GM19455 (cell line): Measurements from ENCODE around the gene RFX2.

Experiments used
- ATAC-seq: cut with Tn5 transposase; IDR thresholded peaks from one replicate; pipeline ENCODE4 v1.9.1; 2021; ENCODE audit not compliant: unreplicated experiment

Gene RFX2

DNA sequence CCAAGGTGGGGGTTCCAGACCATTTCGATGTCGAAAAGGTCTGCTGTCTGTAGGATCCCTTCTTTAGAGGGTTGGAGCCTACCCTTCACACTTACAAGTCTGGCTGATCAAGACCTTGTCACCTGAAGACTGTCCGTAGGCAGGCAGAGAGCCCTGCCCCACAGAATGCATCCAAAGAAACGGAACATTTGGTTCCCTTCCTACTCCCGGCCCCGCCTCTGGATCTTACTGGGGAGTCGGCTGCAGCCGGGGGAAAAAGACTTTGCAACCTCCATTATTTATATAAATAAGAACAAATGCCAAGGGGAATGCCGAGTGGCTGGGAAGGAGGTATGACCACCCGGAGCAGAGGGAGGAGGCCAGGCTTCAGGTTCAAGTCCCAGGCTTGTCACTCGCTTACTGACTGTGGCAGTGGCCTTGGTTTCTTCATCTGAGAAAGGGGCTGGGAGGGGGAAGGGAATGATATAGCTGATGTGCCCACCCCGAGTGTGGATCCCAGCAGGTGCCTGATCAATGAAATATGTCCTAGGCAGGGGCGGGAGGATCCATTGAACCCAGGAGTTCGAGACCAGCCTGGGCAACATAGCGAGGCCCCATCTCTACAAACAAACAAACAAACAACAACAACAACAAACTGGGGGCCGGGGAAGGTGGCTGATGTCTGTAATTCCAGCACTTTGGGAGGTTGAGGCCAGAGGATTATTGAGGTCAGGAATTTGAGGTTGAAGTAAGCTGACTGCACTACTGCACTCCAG is 48.7 kb downstream of the RFX2 start:
- no peak for ATAC-seq

DNA sequence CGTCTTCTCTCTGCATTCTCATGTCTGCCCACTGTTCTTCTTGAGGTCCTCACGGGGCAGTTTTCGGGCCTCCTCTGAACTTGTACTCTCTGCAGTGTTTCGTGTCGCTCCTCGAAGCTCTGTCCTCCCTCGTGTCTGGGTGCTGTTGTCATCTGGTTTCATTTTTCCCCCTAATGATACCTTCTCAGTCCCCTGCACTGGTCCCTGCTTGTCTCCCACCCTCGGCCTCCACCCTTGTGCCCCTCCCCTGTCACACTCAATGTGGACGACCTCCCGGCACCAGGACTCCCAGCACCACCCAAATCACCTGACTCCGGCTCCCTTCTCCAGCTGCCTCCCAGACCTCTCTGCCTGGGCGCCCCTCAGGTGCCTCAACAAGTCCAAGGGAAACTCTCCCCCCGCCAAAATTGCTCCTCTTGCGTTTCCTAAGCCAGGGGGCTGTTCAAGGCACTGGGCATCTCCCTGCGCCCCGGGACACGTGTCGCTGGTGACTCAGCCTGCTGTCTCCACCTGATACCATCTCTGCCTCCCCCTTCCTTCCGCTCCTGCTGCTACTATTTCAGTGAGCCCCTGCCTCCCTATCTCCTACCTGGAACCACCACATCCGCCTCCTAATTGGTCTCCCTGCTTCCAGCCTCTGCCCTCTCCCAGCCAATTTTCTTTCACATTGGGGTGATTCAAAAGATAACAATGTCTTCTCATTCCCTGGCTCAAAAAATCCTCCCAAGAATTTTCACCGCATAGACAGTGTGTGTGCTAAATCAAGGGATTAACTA is 49.5 kb downstream of the RFX2 start:
- no peak for ATAC-seq

DNA sequence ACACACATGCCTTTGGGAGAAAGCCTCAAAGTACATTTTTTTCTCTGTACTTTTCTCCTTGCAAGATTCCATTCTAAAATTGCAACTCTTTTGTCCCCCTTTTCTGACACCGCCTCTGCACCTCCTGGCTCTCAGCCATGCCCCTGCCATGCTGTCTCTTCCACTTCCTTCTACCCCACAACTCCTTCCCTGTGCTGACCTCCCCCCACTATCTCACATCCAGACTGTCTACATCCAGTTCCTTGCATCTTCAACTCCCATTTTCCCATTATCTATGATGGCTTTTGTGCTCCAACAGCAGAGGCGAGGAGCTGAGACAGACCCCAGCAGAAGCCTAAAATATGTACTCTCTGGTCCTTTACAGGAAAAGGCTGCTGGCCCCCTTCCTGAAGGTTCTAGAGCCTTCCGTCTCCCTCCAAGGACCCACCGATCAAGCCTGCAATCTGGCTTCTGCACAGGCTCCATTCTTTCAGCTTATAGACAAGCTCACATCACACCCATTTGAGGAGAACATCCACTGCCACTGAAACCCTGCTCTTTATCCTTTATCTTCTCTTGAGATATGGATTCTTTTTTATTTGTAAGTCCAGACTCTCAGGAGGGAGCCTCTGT is 50.2 kb downstream of the RFX2 start:
- ATAC-seq = no peak

DNA sequence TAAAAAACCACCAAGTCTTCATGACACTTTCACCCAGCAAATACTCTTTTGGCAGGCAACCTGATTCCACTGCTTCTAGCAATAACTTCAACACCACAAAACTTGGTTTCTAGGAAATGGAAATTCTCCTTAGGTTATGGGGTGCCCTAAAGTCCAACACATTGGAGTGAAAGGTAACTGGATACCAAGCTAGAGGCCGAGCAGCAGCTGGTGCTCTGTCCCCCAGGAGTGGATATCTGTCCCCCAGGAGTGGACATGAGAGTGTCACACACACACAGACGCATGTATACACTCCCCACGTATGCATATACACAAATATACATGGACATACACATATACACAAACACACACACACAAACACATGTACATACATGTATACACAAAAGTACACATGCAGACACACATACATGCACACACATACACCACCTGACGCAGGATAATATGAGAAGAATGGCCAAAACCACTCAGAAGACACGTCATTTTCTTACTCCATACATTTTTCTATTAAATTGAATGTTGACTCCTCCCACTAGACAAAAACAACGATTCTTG is 50.8 kb downstream of the RFX2 start:
- ATAC-seq = no peak

DNA sequence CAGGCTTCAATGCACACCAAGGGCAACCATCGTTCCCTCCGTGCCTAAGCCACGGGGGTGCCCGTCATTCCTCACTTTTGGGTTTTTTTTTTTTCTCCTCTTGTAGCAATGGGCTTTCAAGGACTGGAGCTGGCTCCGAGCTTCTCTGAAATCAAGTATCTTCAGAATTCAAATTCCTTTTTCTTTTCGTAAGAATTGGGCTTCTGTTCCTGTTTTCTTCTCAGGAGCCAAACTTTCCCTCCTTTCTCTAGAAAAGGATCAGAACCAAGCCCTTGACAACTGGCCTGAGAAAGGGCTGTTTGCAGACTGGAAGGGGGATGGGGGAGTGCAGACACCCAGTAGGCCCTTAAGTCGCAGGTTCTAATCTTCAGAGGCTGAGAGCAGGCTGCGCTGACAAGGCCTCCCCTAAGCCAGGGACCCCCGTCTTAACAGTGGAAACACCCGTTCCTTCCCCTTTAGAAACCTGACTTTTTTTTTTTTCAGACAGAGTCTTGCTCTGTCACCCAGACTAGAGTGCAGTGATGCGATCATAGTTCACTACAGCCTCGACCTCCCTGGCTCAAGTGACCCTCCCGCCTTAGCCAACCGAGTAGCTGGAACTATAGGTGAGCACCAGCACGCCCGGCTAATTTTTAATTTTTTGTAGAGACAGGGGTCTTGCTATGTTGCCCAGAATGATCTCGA is 51.6 kb downstream of the RFX2 start:
- no peak for ATAC-seq

DNA sequence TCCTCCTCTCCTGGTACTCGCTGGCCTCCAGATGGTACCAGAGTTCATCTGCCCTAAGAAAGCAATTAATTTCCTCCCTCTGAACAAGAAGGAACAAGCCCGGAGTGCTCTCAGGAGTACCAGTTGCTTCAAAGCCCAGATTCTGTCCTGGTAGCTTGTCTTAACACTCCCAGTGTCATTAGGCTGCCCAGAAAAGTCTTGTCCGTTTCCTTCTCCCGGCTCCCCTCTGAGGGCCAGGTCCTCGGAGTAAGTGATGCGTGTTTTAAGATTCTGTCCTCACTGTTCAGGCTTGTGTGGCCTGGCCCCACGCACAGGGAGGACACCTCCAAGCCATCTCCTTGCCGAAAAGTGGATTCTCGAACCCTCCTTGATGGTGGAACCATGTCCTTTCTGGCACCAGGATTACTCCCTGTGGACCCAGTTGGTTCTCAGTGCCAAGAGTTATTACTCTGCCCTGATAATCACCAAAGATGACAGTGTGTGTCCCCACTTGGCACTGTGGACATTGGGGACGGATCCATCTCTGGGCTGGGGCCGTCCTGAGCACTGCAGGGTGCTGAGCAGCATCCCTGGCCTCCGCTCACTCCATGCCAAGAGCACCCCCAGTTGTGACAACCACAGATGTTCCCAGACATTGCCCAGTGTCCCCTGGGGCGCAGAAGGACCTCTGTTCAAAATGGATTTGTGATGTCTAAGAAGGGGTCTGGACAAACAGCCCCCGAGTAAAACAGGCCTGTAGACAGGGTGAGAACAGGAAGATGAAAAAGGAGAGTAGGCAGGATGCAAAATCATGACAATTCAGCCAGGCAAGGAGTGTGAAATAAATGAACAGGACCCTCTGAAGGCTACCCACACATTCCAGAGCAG is 52.4 kb downstream of the RFX2 start:
- ATAC-seq = no peak

DNA sequence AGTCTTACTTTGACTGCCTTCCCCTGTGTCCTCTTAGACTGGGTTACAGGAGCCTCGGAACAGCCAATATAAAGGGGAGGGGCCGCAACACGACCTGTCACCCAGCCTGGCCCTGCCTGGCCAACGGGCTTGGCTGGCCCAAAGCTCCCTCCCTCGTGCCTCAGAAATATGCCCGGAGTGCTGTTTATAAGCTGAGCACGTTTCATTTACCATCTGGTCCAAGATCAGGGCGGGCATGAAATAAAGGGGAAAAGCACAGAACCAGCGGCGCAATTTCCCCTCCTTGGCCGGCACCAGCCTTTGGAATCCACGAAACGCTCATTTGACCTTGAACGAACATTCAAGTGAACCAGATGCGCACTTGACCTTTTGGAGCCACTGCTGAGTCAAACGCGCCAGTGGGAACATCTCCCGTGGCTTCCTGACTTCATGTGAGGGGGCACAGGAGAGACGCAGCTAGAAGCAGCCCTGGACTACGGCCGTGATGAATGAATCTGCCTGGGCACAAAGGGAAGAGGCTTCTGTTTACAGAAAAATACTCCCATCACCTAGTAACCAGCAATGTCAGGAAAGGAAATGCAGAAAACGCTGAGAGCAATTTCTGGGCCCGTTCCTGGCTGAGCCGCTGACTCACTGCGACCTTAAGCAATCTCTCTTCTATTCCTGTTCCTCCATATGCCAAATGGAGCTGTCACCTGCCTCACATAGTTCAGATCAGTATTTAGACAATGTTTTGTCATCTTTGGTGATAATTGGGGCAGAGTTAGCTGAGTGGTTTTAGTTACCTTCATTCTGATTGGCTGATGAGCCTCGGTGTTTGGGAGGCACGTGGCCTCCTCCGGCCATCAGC is 53.3 kb downstream of the RFX2 start:
- no peak for ATAC-seq

DNA sequence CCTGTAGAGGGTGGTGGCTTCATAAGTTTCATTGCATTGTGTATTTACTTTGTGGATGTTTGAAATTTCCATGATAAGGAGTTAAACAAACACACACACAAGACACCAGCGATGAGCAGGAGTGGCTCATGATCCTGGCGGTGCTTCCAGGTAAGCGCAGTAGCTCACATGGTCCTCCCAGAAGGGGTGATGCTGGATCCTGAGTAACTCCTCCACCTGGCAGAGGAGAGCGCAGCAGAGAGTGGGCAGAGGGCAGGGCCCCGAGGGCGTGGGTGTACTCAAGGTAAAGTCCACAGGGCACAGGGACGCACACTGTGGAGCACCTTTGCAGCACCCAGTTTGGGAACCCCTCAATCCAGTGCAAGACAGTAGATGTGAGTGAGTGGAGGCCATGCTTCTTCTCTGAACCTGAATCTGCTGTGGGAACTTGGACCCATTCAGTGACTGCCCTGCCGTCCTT is 54.0 kb downstream of the RFX2 start:
- no peak for ATAC-seq

DNA sequence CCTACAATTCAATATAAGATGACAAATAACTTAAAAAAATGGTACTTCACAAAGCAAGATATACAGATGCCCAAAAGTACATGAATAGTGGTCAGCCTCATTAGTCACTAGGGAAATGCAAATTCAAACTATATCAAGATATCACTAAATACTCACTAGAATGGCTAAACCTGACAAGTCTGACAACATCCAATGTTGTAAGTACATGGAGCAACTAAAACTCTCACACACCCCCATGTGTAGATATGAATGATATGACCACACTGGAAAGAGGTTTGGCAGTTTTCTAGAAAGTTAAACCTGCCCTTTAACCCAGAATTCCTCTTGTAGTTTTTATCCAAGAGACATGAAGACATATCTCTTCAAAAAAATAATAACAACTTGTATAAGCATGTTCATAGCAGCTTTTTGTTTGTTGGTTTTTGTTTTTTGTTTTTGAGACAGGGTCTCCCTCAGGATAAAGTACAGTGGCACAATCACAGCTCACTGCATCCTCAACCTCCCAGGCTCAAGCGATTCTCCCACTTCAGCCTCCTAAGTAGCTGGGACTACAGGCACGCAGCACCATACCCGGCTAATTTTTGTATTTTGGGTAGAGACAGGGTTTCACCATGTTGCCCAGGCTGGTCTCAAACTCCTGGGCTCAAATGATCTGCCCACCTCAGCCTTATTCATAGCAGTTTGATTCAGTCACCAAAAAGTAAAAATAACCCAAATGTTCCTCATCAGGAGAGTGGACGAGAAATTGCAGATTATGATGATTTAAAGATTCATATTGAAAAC is 55.1 kb downstream of the RFX2 start:
- no peak for ATAC-seq

DNA sequence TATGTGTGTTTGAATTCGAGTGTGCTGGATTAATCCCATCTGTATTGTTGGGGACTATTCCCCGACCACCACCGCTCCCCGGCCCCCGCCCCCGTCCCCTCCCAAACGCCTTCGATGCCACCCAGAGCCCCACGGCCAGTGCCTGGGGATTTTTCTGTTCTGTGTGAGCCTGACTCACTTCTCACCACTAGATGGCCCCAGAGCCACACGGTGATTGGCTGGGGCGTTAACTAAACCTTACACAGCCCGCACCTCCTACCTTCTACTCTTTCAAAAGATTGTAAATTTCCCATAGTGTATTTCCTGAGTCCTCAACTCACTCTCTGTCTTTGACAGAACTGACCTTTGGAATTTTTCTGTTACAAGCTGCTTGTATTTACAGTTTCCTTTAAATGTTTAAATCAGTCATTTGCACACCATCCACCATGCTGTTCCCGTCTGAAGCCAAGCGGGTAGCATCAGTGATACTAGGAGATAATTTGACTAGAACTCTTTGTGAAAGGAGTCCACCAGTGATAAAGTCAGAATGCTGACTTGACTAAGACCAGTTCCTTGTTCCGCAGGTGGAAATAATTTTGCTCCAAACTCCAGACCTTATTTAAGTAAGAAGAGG is 61.4 kb downstream of the RFX2 start:
- ATAC-seq = no peak

DNA sequence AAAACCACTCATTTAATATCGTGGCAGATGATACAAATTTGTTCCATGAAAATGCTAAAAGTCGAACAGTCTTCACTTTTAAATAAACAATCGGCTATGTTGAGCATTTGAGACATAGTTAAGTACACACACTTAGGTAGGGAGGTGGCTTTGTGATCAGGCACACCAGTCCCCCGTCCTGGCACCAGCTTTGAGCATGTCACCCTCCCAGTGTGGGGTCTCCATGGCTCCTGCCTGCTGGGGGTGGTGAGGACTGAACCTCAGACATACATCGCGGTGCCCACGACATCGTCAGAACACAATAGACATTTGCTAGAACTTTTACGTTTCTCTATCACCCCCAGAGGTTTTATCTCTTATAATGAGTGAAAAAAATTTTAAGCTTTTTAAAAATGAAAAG is 62.0 kb downstream of the RFX2 start:
- no peak for ATAC-seq

DNA sequence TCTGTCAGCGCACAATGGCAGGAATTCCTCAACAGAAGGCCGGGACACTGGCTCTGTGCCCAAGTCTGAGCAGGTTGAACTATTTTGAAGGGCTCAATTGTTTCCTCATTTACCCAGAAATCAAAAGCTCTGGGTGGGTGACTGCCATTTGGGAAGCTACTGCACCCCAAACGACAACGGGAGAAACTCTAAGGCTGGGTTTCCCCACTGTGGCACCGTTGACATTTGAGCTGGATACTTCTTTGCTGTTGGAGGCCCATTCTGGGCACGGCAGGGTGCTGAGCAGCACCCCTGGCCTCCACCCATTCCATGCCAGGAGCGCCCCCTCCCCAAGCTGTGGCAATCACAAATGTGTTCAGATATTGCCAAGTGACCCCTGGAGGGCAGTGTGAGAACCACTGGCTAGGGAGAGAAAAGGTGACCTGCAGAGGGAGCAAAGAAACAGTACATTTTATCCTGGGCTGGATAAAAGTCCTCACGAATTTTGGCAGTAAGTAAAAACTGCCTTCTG is 62.5 kb downstream of the RFX2 start:
- no peak for ATAC-seq

DNA sequence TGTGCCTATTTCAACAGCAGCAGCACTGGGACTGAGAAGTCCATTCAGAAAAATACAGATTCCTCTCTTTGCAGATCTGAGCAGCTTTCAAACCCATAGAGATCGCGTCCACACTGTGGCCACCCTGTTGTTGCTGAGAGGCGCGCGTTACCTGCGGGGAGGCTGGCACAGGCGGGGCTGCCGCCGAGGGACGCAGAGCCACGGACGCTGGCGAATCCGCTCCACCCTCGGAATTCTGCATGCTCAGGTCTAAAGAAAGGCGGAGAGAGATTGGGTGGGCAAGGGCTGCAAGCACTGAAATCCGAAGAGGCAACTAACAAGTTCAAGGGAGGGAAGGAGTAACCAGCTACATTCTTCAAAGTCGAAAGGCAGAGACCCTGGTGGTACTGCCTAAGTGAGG is 63.0 kb downstream of the RFX2 start:
- no peak for ATAC-seq

DNA sequence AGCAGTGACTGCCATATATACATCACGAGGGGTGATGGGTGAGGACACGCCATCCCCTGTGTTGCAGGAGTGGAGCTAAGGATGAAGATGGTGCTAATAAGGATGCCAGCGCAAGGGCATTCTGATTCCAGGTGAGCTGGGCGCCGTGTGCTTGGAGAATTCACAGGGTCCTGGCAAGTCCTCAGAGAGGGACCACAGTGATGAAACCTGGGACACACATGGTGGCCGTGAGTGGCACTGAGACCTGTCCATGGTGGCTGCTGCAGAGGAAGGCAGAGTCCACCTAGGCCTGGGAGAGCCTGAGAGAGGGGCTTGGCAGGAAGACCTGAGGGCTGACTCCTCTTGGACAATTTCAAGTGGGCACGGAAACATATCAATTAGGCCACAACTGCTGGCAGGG is 65.2 kb downstream of the RFX2 start:
- no peak for ATAC-seq

DNA sequence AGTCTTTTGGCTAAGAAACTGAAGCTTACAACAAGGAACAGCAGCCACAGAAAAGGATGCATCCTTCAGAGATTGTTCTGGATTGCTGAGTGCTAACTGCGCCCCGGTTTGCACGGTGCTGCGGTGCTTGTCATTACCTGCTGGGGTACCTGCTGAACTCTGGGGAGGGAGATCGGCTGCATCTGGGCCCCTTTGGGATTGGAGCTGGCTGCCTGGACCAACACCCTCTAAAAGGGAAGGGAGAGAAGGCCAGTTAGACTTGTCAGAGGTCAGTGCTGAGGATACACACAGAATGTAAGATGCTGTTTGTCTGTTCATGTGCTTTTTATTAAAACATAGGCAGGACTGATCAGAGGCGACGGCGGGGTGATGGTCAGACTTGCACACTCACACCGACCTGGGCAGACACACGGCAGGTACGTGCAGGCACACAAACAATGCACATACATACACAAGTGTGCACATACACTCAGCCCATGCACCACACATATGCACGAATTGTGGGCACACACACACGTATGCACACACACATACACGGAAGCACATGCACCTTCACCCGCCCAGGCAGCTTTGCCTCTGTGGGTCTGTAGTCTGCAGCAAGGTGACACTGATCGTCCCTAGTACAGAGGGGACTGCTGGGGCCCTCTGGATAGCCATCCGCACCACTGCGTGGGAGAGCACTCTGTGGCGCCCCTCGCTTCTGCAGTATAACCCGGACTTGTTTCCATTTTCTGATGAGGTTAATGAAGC is 66.1 kb downstream of the RFX2 start:
- ATAC-seq = no peak

DNA sequence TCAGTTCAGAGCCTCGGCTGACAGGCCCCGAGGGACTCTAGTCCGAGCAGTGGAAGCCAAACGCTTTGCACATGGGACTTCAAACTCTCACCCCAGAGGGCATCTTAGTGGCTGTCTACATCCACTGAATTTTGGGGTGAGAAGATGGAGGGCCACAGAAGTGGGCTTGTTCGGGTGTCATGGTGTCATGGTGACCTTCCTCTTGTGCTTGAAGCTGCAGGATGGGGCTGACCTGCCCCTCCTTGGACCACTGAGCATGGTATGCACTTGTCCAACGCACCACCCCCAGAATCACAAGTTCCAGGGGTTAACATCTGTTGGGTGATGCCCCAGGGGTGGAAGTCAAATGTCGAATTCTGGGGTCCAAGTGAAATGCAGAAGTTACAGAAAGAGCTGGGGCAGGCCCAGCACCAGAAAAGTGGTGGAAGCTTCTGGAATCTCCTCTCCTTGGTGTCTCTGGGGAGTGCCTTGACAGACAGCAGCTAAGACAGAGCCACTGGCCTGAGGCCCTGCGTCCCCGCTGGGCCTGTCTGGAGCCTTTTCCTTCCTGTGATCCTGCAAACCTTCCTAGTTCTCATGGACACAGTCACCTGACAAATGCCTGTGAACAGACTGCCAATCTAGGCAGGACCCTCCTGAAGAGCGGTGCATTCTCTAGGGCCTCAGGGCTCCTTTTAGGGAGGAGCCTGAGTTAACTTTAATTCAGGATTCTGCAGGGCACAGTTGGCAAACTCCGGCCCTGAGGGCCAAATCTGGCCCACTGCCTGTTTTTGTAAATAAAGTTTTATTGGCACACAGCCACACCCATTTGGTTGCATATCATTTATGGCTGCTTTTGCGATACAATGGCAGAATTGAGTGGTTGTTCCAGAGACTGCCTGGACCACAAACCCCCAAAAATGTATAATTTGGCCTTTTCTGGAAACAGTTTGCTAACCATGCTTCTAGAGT is 67.2 kb downstream of the RFX2 start:
- ATAC-seq = no peak
